Measurements from ENCODE around the gene UBE2I. TPM values are rescaled to one million over a fixed set of nuclear protein-coding genes. Genes with fewer than 3 reads are reported as not detected.

Gene UBE2I
- total RNA-seq, 1 experiment from 2014 or later: 212 TPM

- no peaks in the 10 kb centered on the region for H3K9me3 ChIP-seq (ENCODE audit: control insufficient read depth in 1 of 2, insufficient read depth in 1 of 2, low read depth in 1 of 2, low read length in 2 of 2)
- H3K27me3 ChIP-seq (ENCODE audit: insufficient read depth, low read length): no peaks in the 10 kb centered on the region
- intact Hi-C loops (cut with micrococcal nuclease): no loop called here
- H3K9ac ChIP-seq (ENCODE audit: low read length): no peak overlapping the region
- CTCF ChIA-PET: no interaction called here
- H3K27ac ChIP-seq (ENCODE audit: low read depth, low read length): no peak overlapping the region
- peaks cover 48% of the 10 kb centered on the region for H3K79me2 ChIP-seq (ENCODE audit: insufficient read depth, low read length)
- H3K9me2 ChIP-seq (ENCODE audit: insufficient read depth): no peaks in the 10 kb centered on the region
- H4K20me1 ChIP-seq (ENCODE audit: insufficient read depth): no peaks in the 10 kb centered on the region
- H3K36me3 ChIP-seq (ENCODE audit: control insufficient read depth in 1 of 2, insufficient read depth in 2 of 2, low read length in 2 of 2): peaks cover 0 to 9% of the 10 kb centered on the region in 2 experiments; a peak in 1 of 4 replicates
- H2AFZ ChIP-seq (ENCODE audit: low read depth, low read length, poor library complexity, severe bottlenecking): no peak overlapping the region
- TF ChIP-seq POLR2A (IDR thresholded peaks at IDR 0.05; ENCODE audit: borderline replicate concordance, extremely low read depth, insufficient read depth, insufficient read length) (no peak), EGR1 (IDR thresholded peaks at IDR 0.05; ENCODE audit: low read depth) (no peak), EZH2phosphoT487 (IDR thresholded peaks at IDR 0.05; ENCODE audit: borderline replicate concordance) (no peak), ATF3 (IDR thresholded peaks at IDR 0.05) (no peak), ZFX (IDR thresholded peaks at IDR 0.05) (no peak), ELF1 (IDR thresholded peaks at IDR 0.05; ENCODE audit: borderline replicate concordance, low read depth) (no peak), CEBPB (IDR thresholded peaks at IDR 0.05; ENCODE audit: low read depth) (no peak), CBX3 (IDR thresholded peaks at IDR 0.05; ENCODE audit: low read depth) (no peak), POLR2AphosphoS5 (IDR thresholded peaks at IDR 0.05; ENCODE audit: low read depth, low read length) (no peak), ZNF274 (IDR thresholded peaks at IDR 0.05; ENCODE audit: low read depth, low read length) (no peak), YY1 (IDR thresholded peaks at IDR 0.05; ENCODE audit: extremely low read depth, insufficient replicate concordance, low read depth, low read length) (no peak), JUND (IDR thresholded peaks at IDR 0.05) (no peak), TCF7L2 (IDR thresholded peaks at IDR 0.05; ENCODE audit: borderline replicate concordance, extremely low read depth, insufficient read depth, insufficient read length) (no peak), RAD21 (IDR thresholded peaks at IDR 0.05; ENCODE audit: low read depth) (no peak), REST (IDR thresholded peaks at IDR 0.05; ENCODE audit: low read depth) (no peak), FOSL1 (IDR thresholded peaks at IDR 0.05; ENCODE audit: low read depth) (no peak), ZBTB33 (IDR thresholded peaks at IDR 0.05; ENCODE audit: extremely low read depth, insufficient replicate concordance, low read length) (no peak), MAX (IDR thresholded peaks at IDR 0.05) (no peak), SRF (IDR thresholded peaks at IDR 0.05; ENCODE audit: low read depth) (no peak)
- peak overlapping the region; percentile 78; the same call in 1 of the 2 replicates for H3K4me2 ChIP-seq (ENCODE audit: low read length)
- ATAC-seq: no peak
- no peak for DNase-seq (ENCODE audit: low read depth, low spot score)
- H3K4me1 ChIP-seq (ENCODE audit: control insufficient read depth in 1 of 2, insufficient read depth in 2 of 2, low read length in 2 of 2): peaks cover 14 to 19% of the 10 kb centered on the region in 2 experiments
- POLR2A ChIA-PET: no interaction called here
- no peak overlapping the region for H3K4me3 ChIP-seq (replicated peaks in 1 of 2; ENCODE audit: low read depth in 1 of 2, low read length in 2 of 2)
- no TSS peak for BruUV-seq (replicated peaks)
- RAD21 ChIA-PET (ENCODE audit: low non-redundant PET in 1 of 2, low total read pairs in 2 of 2, uncharacterized antibody in 2 of 2, unreplicated experiment in 2 of 2): no interaction called here
These were observed 40.5 kb downstream of the UBE2I start for GRCh38 chr16:1349951-1350350.

Data from HCT116 (cell line).